CD8-positive, alpha-beta memory T cell (primary cell): Measurements from ENCODE around the gene NKAIN2. TPM values are rescaled to one million over a fixed set of nuclear protein-coding genes. Genes with fewer than 3 reads are reported as not detected.

Experiments
- CTCF ChIA-PET: fragments of 350-600 bp; sonication (Branson Sonifier 250); formaldehyde crosslinking; loops from one replicate; lab custom pipeline; 2021; ENCODE audit warnings: antibody characterized with exemption; lab: Charles Lee
- POLR2A ChIA-PET: fragments of 350-600 bp; sonication (Branson Sonifier 250); formaldehyde crosslinking; loops from one replicate; lab custom pipeline; 2021; ENCODE audit warnings: antibody characterized with exemption; lab: Charles Lee
- DNase-seq, 5 donors: peaks; one replicate each; pipeline versions ENCODE4 v3.0.0 to v3.0.0-alpha.2; 2020 to 2022; ENCODE audit warnings: mixed read lengths in 1 of 5
- H3K27ac ChIP-seq: one replicate; pipeline ENCODE4 v1.7.0; 2013; ENCODE audit warnings: low read depth, mild to moderate bottlenecking, low read length, moderate library complexity
- H3K27me3 ChIP-seq: 2 replicates; pipeline ENCODE4 v1.7.0; 2013; ENCODE audit warnings: low read length, mild to moderate bottlenecking; ENCODE audit not compliant: insufficient read depth, poor library complexity, severe bottlenecking
- H3K36me3 ChIP-seq: 2 replicates; pipeline ENCODE4 v1.7.0; 2013; ENCODE audit warnings: mild to moderate bottlenecking, low read length, moderate library complexity; ENCODE audit not compliant: insufficient read depth
- H3K4me1 ChIP-seq: 2 replicates; pipeline ENCODE4 v1.7.0; 2013; ENCODE audit warnings: mild to moderate bottlenecking, low read length, moderate library complexity; ENCODE audit not compliant: insufficient read depth
- H3K4me3 ChIP-seq: 2 replicates; pipeline ENCODE4 v1.7.0; 2013; ENCODE audit warnings: mild to moderate bottlenecking, low read length
- H3K9me3 ChIP-seq: 2 replicates; pipeline ENCODE4 v1.7.0; 2013; ENCODE audit warnings: mild to moderate bottlenecking, low read length
- H3K27ac Mint-ChIP-seq, 8 donors: one replicate each; pipeline ENCODE4 v1.8.0; 2020 to 2021; ENCODE audit warnings: mixed read lengths in 8 of 8, mild to moderate bottlenecking in 6 of 8, inconsistent platforms in 3 of 8, moderate library complexity in 3 of 8
- H3K27me3 Mint-ChIP-seq, 2 donors: one replicate each; pipeline ENCODE4 v1.8.0; 2020 to 2021; ENCODE audit warnings: mixed read lengths in 2 of 2, mild to moderate bottlenecking in 1 of 2, moderate library complexity in 1 of 2
- H3K36me3 Mint-ChIP-seq, 3 donors: one replicate each; pipeline ENCODE4 v1.8.0; 2020 to 2021; ENCODE audit warnings: mixed read lengths in 3 of 3, inconsistent platforms in 1 of 3, mild to moderate bottlenecking in 1 of 3
- H3K4me1 Mint-ChIP-seq, 3 donors: one replicate each; pipeline ENCODE4 v1.8.0; 2020 to 2021; ENCODE audit warnings: mixed read lengths in 3 of 3, inconsistent platforms in 1 of 3, mild to moderate bottlenecking in 1 of 3
- H3K4me3 Mint-ChIP-seq, 7 donors: one replicate each; pipeline ENCODE4 v1.8.0; 2020 to 2021; ENCODE audit warnings: mixed read lengths in 7 of 7, mild to moderate bottlenecking in 6 of 7, moderate library complexity in 4 of 7, inconsistent platforms in 2 of 7
- H3K9me3 Mint-ChIP-seq, 5 donors: one replicate each; pipeline ENCODE4 v1.8.0; 2020 to 2022; ENCODE audit warnings: mixed read lengths in 5 of 5, mild to moderate bottlenecking in 3 of 5, moderate library complexity in 2 of 5, inconsistent platforms in 1 of 5
- polyA plus RNA-seq: library from polyadenylated mRNA; unstranded; fragments of 300-500 nt; fragmentation: Illumina TruSeq; gene quantifications from one replicate; pipeline ENCODE4 v1.2.3, GENCODE V29; 2021
- total RNA-seq, 2 experiments: library from RNA; stranded (reverse); gene quantifications; one replicate each; pipeline ENCODE4 v1.2.3, GENCODE V29; 2021

The NKAIN2 gene
- total and polyA plus RNA-seq, 3 experiments from 2014 or later, result not detected

- Histone ChIP-seq H3K9me3 (no peaks in the 10 kb centered on the region), H3K27me3 (no peaks in the 10 kb centered on the region), H3K4me1 (no peaks in the 10 kb centered on the region), H3K4me3 (no peak overlapping the region), H3K27ac (no peak overlapping the region), H3K36me3 (no peaks in the 10 kb centered on the region)
- Mint-ChIP-seq H3K27me3 (peaks cover 0 to 2% of the 10 kb centered on the region in 2 donors), H3K4me3 (no peak overlapping the region), H3K4me1 (no peaks in the 10 kb centered on the region), H3K9me3 (peaks cover 0 to 5% (median 2%) of the 10 kb centered on the region in 5 donors), H3K27ac (no peak overlapping the region), H3K36me3 (no peaks in the 10 kb centered on the region)
- POLR2A ChIA-PET, result no interaction called here
- DNase-seq, result no peak
- CTCF ChIA-PET, result no interaction called here
Observed at GRCh38 chr6:123777563-123777962, 26.1 kb upstream of the NKAIN2 start.

GRCh38 chr6:123780021-123780420 lies 23.6 kb upstream of the NKAIN2 start:
- Mint-ChIP-seq H3K27me3 (no peaks in the 10 kb centered on the region), H3K27ac (no peak overlapping the region), H3K36me3 (no peaks in the 10 kb centered on the region), H3K4me1 (no peaks in the 10 kb centered on the region), H3K9me3 (peaks cover 0 to 4% (median 0%) of the 10 kb centered on the region in 5 donors), H3K4me3 (no peak overlapping the region)
- ChIA-PET CTCF (no interaction called here), POLR2A (no interaction called here)
- H3K4me1 ChIP-seq, result no peaks in the 10 kb centered on the region
- no peak overlapping the region for H3K27ac ChIP-seq
- H3K4me3 ChIP-seq, result no peak overlapping the region
- H3K36me3 ChIP-seq, result no peaks in the 10 kb centered on the region
- DNase-seq, result no peak
- H3K27me3 ChIP-seq, result no peaks in the 10 kb centered on the region
- H3K9me3 ChIP-seq, result no peaks in the 10 kb centered on the region

DNA sequence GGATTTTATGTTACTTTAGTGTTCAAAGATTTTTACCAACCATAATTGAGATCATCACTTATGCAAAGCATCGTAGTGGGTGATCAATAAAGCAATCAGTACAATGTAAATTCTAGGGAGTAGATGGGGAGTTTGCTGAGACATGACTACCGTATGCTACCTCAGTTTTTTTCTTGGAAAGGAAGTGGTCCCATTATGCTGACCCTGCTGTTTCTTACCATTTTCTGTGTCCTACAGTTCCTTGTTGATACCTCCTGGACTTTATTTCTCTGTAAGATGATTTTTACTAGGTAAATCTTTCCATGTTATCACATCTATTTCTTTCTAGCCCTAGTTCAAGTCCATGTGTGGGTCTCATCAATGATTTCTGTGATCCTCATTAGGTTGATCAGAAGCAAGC lies 19.3 kb upstream of the NKAIN2 start:
- Mint-ChIP-seq H3K4me1 (peaks cover 0 to 4% (median 0%) of the 10 kb centered on the region in 3 donors), H3K36me3 (no peaks in the 10 kb centered on the region), H3K27ac (no peak overlapping the region), H3K9me3 (peaks cover 0 to 3% (median 0%) of the 10 kb centered on the region in 5 donors), H3K4me3 (no peak overlapping the region), H3K27me3 (no peaks in the 10 kb centered on the region)
- Histone ChIP-seq H3K27ac (no peak overlapping the region), H3K4me3 (no peak overlapping the region), H3K27me3 (no peaks in the 10 kb centered on the region), H3K36me3 (no peaks in the 10 kb centered on the region), H3K4me1 (no peaks in the 10 kb centered on the region), H3K9me3 (no peaks in the 10 kb centered on the region)
- DNase-seq, result no peak
- CTCF ChIA-PET, result no interaction called here
- POLR2A ChIA-PET, result no interaction called here

- CTCF ChIA-PET, result no interaction called here
- H3K9me3 Mint-ChIP-seq, result peaks cover 0 to 4% (median 0%) of the 10 kb centered on the region in 5 donors
- H3K4me1 Mint-ChIP-seq, result peaks cover 0 to 4% (median 0%) of the 10 kb centered on the region in 3 donors
- Histone ChIP-seq H3K27me3 (no peaks in the 10 kb centered on the region), H3K27ac (no peak overlapping the region), H3K9me3 (no peaks in the 10 kb centered on the region), H3K4me1 (no peaks in the 10 kb centered on the region), H3K4me3 (no peak overlapping the region), H3K36me3 (no peaks in the 10 kb centered on the region)
- POLR2A ChIA-PET, result no interaction called here
- no peaks in the 10 kb centered on the region for H3K36me3 Mint-ChIP-seq
- no peak overlapping the region for H3K4me3 Mint-ChIP-seq
- no peak for DNase-seq
- no peak overlapping the region for H3K27ac Mint-ChIP-seq
- peaks cover 0 to 1% of the 10 kb centered on the region in 2 donors for H3K27me3 Mint-ChIP-seq
Observed at GRCh38 chr6:123785039-123785438, 18.6 kb upstream of the NKAIN2 start.

- H3K9me3 ChIP-seq, result no peaks in the 10 kb centered on the region
- peaks cover 0 to 1% of the 10 kb centered on the region in 2 donors for H3K27me3 Mint-ChIP-seq
- ChIA-PET CTCF (no interaction called here), POLR2A (no interaction called here)
- no peak overlapping the region for H3K27ac ChIP-seq
- H3K4me1 Mint-ChIP-seq, result peaks cover 0 to 4% (median 0%) of the 10 kb centered on the region in 3 donors
- H3K27me3 ChIP-seq, result no peaks in the 10 kb centered on the region
- H3K4me3 ChIP-seq, result no peak overlapping the region
- H3K9me3 Mint-ChIP-seq, result peaks cover 0 to 4% (median 0%) of the 10 kb centered on the region in 5 donors
- no peaks in the 10 kb centered on the region for H3K4me1 ChIP-seq
- DNase-seq, result no peak
- H3K4me3 Mint-ChIP-seq, result no peak overlapping the region
- no peaks in the 10 kb centered on the region for H3K36me3 Mint-ChIP-seq
- H3K36me3 ChIP-seq, result no peaks in the 10 kb centered on the region
- no peak overlapping the region for H3K27ac Mint-ChIP-seq
Observed at GRCh38 chr6:123788319-123788718, 15.3 kb upstream of the NKAIN2 start.

DNA sequence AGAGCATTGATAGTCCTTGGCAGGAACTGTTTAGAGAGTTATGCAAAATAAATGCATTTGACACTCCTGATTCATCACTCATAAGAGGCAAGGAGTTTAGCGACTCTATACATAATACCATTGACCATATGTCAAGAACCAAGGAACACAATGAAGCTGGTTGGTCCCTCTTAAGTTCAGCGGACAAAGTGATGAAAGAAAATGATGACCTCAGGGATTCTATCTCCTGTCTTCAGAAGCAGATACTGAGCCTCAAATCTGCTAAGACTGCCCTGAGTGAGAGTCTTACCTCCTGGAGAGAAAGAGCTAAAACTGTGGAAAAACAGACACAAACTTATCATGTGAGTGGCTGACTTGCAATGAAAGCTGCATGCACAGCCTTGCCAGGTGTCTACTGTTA lies 9.5 kb upstream of the NKAIN2 start:
- Histone ChIP-seq H3K9me3 (no peaks in the 10 kb centered on the region), H3K27me3 (no peaks in the 10 kb centered on the region), H3K4me1 (no peaks in the 10 kb centered on the region), H3K4me3 (no peak overlapping the region), H3K36me3 (no peaks in the 10 kb centered on the region), H3K27ac (no peak overlapping the region)
- ChIA-PET POLR2A (no interaction called here), CTCF (no interaction called here)
- Mint-ChIP-seq H3K9me3 (peaks cover 0 to 4% (median 0%) of the 10 kb centered on the region in 5 donors), H3K4me3 (no peak overlapping the region), H3K4me1 (no peaks in the 10 kb centered on the region), H3K27me3 (peaks cover 0 to 1% of the 10 kb centered on the region in 2 donors), H3K27ac (no peak overlapping the region), H3K36me3 (no peaks in the 10 kb centered on the region)
- DNase-seq, result no peak

DNA sequence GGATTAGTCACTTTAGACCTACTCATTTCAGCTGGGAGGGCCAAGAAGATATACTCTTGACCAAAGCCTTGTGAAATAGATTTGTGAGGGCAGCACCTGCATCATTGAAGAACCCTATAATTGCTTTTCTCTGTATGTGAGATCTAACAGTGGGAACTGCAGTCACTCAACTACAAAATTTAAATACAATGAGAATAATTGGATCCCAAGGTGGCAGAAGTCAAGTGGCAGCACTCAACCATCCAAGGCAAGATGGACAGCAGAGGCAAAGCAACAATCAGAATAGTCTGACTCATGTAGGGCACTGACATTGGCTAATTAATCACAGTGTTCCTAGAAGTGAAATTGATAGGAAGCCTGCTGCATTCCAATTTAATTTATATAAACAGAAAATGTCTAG lies 8.9 kb upstream of the NKAIN2 start:
- Histone ChIP-seq H3K27ac (no peak overlapping the region), H3K9me3 (no peaks in the 10 kb centered on the region), H3K36me3 (no peaks in the 10 kb centered on the region), H3K4me3 (no peak overlapping the region), H3K27me3 (no peaks in the 10 kb centered on the region), H3K4me1 (no peaks in the 10 kb centered on the region)
- H3K9me3 Mint-ChIP-seq, result peaks cover 0 to 3% (median 0%) of the 10 kb centered on the region in 5 donors
- H3K27ac Mint-ChIP-seq, result no peak overlapping the region
- no peaks in the 10 kb centered on the region for H3K36me3 Mint-ChIP-seq
- ChIA-PET POLR2A (no interaction called here), CTCF (no interaction called here)
- no peak for DNase-seq
- H3K4me3 Mint-ChIP-seq, result no peak overlapping the region
- no peaks in the 10 kb centered on the region for H3K4me1 Mint-ChIP-seq
- H3K27me3 Mint-ChIP-seq, result peaks cover 0 to 1% of the 10 kb centered on the region in 2 donors

DNA sequence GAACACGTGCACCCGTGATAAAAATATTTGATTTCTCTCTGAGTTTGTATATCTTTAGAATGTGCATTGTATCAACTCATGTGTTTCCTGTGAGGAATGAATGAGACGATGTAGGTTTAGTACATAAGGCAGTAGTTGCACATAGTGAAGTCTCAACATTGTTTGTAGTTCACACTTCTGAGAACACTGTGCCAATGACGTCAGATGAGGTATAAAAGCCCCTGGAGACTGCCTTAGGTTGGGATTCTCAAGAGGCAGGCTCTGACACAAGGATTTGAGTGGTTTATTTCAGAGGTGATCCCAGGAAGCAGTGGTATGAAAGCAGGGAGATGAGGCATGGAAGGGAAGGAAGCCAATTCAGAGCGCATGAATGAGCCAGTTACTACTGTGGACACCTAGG lies 2.6 kb upstream of the NKAIN2 start:
- H3K27me3 Mint-ChIP-seq, result peaks cover 25 to 41% of the 10 kb centered on the region in 2 donors
- H3K9me3 Mint-ChIP-seq, result peaks cover 0 to 7% (median 3%) of the 10 kb centered on the region in 5 donors
- no peaks in the 10 kb centered on the region for H3K9me3 ChIP-seq
- H3K4me3 Mint-ChIP-seq, result no peak overlapping the region
- DNase-seq, result no peak
- H3K4me1 ChIP-seq, result no peaks in the 10 kb centered on the region
- POLR2A ChIA-PET, result no interaction called here
- CTCF ChIA-PET, result no interaction called here
- no peaks in the 10 kb centered on the region for H3K36me3 Mint-ChIP-seq
- H3K27ac ChIP-seq, result no peak overlapping the region
- no peaks in the 10 kb centered on the region for H3K36me3 ChIP-seq
- H3K4me1 Mint-ChIP-seq, result peaks cover 6 to 16% (median 6%) of the 10 kb centered on the region in 3 donors
- H3K27me3 ChIP-seq, result no peaks in the 10 kb centered on the region
- H3K4me3 ChIP-seq, result no peak overlapping the region
- no peak overlapping the region for H3K27ac Mint-ChIP-seq
